ENCODE measurements around the gene TRPM3. TPM values are rescaled to one million over a fixed set of nuclear protein-coding genes. Genes with fewer than 3 reads are reported as not detected.

TRPM3 gene
- total RNA-seq, 4 donors from 2014 or later: 0.11 to 1.3 (median 0.21) TPM

DNA sequence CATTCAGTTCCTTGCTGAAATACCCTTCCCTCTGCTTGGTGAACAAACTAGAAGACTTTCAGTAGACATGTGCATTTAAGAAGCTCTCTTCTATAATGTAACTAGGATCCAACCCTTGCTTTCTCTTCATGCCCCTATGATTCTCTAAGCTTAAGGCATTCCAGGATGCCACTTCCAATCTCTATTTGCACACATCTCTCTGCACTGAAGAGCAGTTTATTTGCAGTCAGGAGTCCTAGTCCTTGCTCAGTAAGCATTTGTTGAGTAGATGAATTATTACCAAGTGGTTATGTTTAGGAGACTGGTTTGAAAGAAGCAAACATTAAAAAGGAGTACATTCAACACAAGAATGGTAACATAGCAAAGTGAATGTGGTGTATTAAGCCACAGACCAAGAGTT, 432.7 kb downstream of the TRPM3 start:
- Histone ChIP-seq H3K4me1 (no peaks in the 10 kb centered on the region), H3K27me3 (no peaks in the 10 kb centered on the region), H3K4me3 (no peak overlapping the region), H3K27ac (no peak overlapping the region), H3K36me3 (no peaks in the 10 kb centered on the region), H3K9me3 (no peaks in the 10 kb centered on the region)
- no peak for DNase-seq (ENCODE audit: low spot score in 2 of 2)
- TF ChIP-seq, protein P1, sequence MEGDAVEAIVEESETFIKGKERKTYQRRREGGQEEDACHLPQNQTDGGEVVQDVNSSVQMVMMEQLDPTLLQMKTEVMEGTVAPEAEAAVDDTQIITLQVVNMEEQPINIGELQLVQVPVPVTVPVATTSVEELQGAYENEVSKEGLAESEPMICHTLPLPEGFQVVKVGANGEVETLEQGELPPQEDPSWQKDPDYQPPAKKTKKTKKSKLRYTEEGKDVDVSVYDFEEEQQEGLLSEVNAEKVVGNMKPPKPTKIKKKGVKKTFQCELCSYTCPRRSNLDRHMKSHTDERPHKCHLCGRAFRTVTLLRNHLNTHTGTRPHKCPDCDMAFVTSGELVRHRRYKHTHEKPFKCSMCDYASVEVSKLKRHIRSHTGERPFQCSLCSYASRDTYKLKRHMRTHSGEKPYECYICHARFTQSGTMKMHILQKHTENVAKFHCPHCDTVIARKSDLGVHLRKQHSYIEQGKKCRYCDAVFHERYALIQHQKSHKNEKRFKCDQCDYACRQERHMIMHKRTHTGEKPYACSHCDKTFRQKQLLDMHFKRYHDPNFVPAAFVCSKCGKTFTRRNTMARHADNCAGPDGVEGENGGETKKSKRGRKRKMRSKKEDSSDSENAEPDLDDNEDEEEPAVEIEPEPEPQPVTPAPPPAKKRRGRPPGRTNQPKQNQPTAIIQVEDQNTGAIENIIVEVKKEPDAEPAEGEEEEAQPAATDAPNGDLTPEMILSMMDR (IDR thresholded peaks at IDR 0.05): no peak
- TF ChIP-seq POLR2A (IDR thresholded peaks at IDR 0.05): no peak
- TF ChIP-seq EP300 (IDR thresholded peaks at IDR 0.05): no peak
- TF ChIP-seq POLR2AphosphoS5 (IDR thresholded peaks at IDR 0.05): no peak

DNA sequence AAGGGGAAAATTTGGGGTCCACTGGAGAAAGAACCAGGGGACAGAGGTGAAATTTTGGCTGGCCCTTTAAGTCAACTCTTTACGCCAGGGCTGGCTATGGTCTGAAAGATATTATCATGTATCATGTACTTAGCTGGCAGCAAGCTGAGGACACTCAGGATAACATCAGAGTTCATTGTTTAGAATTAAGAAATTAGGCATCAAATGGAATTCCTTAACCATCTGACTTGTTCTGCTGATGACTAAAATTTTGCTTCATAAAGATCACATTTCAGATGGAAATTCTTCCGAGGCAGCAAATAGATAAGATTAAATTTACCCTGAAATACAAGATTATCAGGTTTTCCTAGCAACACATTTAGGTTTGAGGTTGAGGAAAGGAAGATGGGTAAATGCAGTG, 437.6 kb downstream of the TRPM3 start:
- no peak for DNase-seq (ENCODE audit: low spot score in 2 of 2)
- TF ChIP-seq, protein P1 (IDR thresholded peaks at IDR 0.05): no peak
- TF ChIP-seq POLR2AphosphoS5 (IDR thresholded peaks at IDR 0.05) (no peak), POLR2A (IDR thresholded peaks at IDR 0.05) (no peak), EP300 (IDR thresholded peaks at IDR 0.05) (no peak)

DNA sequence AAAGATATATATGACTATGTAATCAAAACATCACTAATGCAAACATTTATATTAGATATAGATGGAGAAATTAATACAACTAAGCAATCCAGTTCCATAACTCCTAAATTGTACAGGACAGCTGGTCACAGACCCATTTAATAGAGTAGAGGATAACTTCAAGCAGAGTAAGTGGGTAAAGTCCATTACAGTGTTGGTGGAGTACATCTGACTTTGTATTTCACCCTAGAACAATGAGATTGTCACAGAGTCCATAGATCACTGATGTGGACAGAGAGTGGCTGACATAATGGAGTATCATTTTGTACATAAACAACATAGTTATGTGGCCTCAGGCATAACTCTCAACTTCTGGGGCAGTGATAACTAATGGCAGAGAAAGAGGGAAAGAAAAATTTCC, 439.1 kb downstream of the TRPM3 start:
- Histone ChIP-seq H3K4me3 (no peak overlapping the region), H3K9me3 (no peaks in the 10 kb centered on the region), H3K36me3 (no peaks in the 10 kb centered on the region), H3K4me1 (no peaks in the 10 kb centered on the region), H3K27ac (no peak overlapping the region), H3K27me3 (no peaks in the 10 kb centered on the region)
- DNase-seq (ENCODE audit: low spot score in 2 of 2): no peak
- TF ChIP-seq EP300 (IDR thresholded peaks at IDR 0.05): no peak

More for the DNA sequence above, 437.6 kb downstream of the TRPM3 start:
- Histone ChIP-seq H3K4me3 (no peak overlapping the region), H3K4me1 (no peaks in the 10 kb centered on the region), H3K27ac (no peak overlapping the region), H3K27me3 (no peaks in the 10 kb centered on the region), H3K9me3 (no peaks in the 10 kb centered on the region), H3K36me3 (no peaks in the 10 kb centered on the region)
- 54% methylated on average over 2 of the region's 2 CpGs for WGBS

DNA sequence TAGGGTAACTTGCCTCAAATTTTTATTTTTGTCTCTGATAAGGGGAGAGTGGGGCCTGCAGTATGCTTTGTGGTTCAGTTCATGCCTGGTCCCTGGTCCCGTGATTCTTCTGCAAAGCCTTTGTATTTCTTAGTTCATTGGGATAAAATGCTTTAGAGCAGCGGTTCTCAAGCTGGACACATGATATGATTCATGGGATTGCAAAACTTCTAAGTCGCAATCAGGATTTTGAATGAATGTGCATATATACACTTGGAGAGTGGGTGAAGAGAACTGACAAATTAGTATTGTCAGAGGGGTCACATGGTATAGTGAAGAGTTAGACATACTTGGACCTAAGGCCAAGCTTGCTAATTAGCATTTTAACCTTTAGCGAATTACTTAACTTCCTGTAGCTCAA, 441.6 kb downstream of the TRPM3 start:
- DNase-seq (ENCODE audit: low spot score in 2 of 2): no peak
- TF ChIP-seq POLR2A (IDR thresholded peaks at IDR 0.05): no peak
- TF ChIP-seq, protein P1 (IDR thresholded peaks at IDR 0.05): no peak
- no peak for TF ChIP-seq POLR2AphosphoS5 (IDR thresholded peaks at IDR 0.05)
- no peak for TF ChIP-seq EP300 (IDR thresholded peaks at IDR 0.05)
- H3K4me1 ChIP-seq: no peaks in the 10 kb centered on the region
- no peaks in the 10 kb centered on the region for H3K9me3 ChIP-seq
- no peak overlapping the region for H3K27ac ChIP-seq
- H3K27me3 ChIP-seq: no peaks in the 10 kb centered on the region
- WGBS: 94% methylated on average over 4 of the region's 4 CpGs
- H3K4me3 ChIP-seq: no peak overlapping the region
- no peaks in the 10 kb centered on the region for H3K36me3 ChIP-seq

DNA sequence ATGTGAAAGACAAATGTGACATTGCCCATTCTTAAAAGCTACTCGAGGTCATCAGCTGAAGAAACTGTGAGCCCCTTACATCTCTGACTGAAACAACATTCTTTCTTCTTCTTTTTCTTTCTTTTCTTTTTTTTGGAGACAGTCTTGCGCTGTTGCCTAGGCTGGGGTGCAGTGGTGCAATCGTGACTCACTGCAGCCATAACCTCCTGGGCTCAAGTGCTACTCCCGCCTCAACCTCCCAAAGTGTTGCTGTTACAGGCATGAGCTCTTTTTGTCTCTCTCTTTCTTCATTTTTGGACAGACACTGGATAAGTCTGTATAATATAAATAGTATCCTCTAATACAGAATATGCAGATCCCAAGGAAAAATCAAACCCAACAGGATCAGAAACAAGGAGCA, 443.3 kb downstream of the TRPM3 start:
- Histone ChIP-seq H3K9me3 (no peaks in the 10 kb centered on the region), H3K4me3 (no peak overlapping the region), H3K27me3 (no peaks in the 10 kb centered on the region), H3K36me3 (no peaks in the 10 kb centered on the region), H3K4me1 (no peaks in the 10 kb centered on the region), H3K27ac (no peak overlapping the region)
- WGBS: 77% methylated on average over 4 of the region's 4 CpGs
- no peak for TF ChIP-seq EP300 (IDR thresholded peaks at IDR 0.05)
- TF ChIP-seq POLR2A (IDR thresholded peaks at IDR 0.05): no peak
- no peak for TF ChIP-seq POLR2AphosphoS5 (IDR thresholded peaks at IDR 0.05)
- TF ChIP-seq, protein P1 (IDR thresholded peaks at IDR 0.05): no peak
- no peak for DNase-seq (ENCODE audit: low spot score in 2 of 2)

DNA sequence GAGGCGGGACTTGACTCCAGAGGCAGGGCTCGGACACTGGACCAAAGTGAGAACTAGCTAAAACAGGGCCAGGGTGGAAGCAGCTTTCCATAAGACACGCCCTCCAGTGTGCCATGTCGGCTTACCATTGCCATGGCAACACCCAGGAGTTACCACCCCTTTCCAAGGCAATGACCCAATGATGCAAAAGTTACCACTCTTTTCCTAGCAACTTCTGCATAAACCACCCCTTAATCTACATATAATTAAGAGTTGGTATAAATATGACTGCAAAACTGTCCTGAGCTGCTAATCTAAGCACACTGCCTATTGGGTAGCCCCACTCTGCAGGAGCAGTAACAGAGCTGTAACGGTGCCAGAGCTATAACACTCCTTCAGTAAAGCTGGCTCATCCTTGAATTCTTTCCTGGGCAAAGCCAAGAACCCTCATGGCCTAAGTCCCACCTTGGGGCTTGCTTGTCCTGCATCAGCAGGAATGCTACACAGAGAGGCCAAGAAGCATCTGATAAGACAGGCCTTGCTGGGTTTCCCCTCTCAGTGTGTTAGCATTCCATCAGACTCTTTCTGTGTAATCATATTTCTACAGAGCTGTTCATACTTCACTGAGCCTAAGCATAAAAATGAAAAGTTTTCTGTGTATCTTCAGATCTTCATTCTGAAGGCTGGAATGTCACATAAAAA, 444.2 kb downstream of the TRPM3 start:
- no peak for DNase-seq (ENCODE audit: low spot score in 2 of 2)
- no peak overlapping the region for H3K27ac ChIP-seq
- H3K36me3 ChIP-seq: no peaks in the 10 kb centered on the region
- no peaks in the 10 kb centered on the region for H3K9me3 ChIP-seq
- no peaks in the 10 kb centered on the region for H3K27me3 ChIP-seq
- TF ChIP-seq EP300 (IDR thresholded peaks at IDR 0.05): no peak
- TF ChIP-seq, protein P1 (IDR thresholded peaks at IDR 0.05): no peak
- TF ChIP-seq POLR2AphosphoS5 (IDR thresholded peaks at IDR 0.05): no peak
- TF ChIP-seq POLR2A (IDR thresholded peaks at IDR 0.05): no peak
- no peak overlapping the region for H3K4me3 ChIP-seq
- 74% methylated on average over 5 of the region's 5 CpGs for WGBS
- no peaks in the 10 kb centered on the region for H3K4me1 ChIP-seq
